Naive thymus-derived CD4-positive, alpha-beta T cell (primary cell): ENCODE results near the gene CXCR1. TPM values are rescaled to one million over a fixed set of nuclear protein-coding genes. Genes with fewer than 3 reads are reported as not detected.
A peak's percentile ranks its signal among the peaks of the same experiment; 100 is the strongest.

ENCODE experiments used
- ATAC-seq: fragments of 150-1000 bp; cut with Tn5 transposase; 2 replicates; pipeline ENCODE4 v1.10.0; 2021; ENCODE audit warnings: mild to moderate bottlenecking, moderate library complexity
- CTCF ChIA-PET: fragments of 350-600 bp; sonication (Branson Sonifier 250); formaldehyde crosslinking; loops from one replicate; lab custom pipeline; 2021; ENCODE audit warnings: antibody characterized with exemption; lab: Charles Lee
- POLR2A ChIA-PET: fragments of 350-600 bp; sonication (Branson Sonifier 250); formaldehyde crosslinking; loops from one replicate; lab custom pipeline; 2021; ENCODE audit warnings: antibody characterized with exemption, inconsistent platforms; lab: Charles Lee
- DNase-seq, 9 donors: peaks; one replicate each; pipeline versions ENCODE4 v3.0.0 to v3.0.0-alpha.2; 2020 to 2022; ENCODE audit warnings: mixed read lengths in 1 of 9
- H3K27ac ChIP-seq: one replicate; pipeline ENCODE4 v1.7.0; 2013; ENCODE audit warnings: mild to moderate bottlenecking, low read depth, low read length, moderate library complexity
- H3K27me3 ChIP-seq, 2 donors: one replicate each; pipeline ENCODE4 v1.7.0; 2013; ENCODE audit warnings: low read length in 2 of 2, mild to moderate bottlenecking in 2 of 2, moderate library complexity in 2 of 2; ENCODE audit not compliant: control insufficient read depth in 2 of 2, insufficient read depth in 2 of 2
- H3K36me3 ChIP-seq, 3 experiments: 1 replicate in 2 of 3; 2 replicates in 1 of 3; pipeline ENCODE4 v1.7.0; 2013; ENCODE audit warnings: low read length in 3 of 3, mild to moderate bottlenecking in 3 of 3, moderate library complexity in 1 of 3; ENCODE audit not compliant: insufficient read depth in 3 of 3, control insufficient read depth in 2 of 3
- H3K4me1 ChIP-seq, 2 donors: one replicate each; pipeline ENCODE4 v1.7.0; 2013; ENCODE audit warnings: low read length in 2 of 2, mild to moderate bottlenecking in 2 of 2, moderate library complexity in 1 of 2; ENCODE audit not compliant: control insufficient read depth in 2 of 2, insufficient read depth in 2 of 2
- H3K4me3 ChIP-seq: 2 replicates; pipeline ENCODE4 v1.7.0; 2013; ENCODE audit warnings: mild to moderate bottlenecking, low read length
- H3K9me3 ChIP-seq, 3 experiments: 1 replicate in 2 of 3; 2 replicates in 1 of 3; pipeline ENCODE4 v1.7.0; 2013; ENCODE audit warnings: low read length in 3 of 3; ENCODE audit not compliant: control insufficient read depth in 2 of 3
- H3K27ac Mint-ChIP-seq, 9 donors: one replicate each; pipeline ENCODE4 v1.8.0; 2020 to 2022; ENCODE audit warnings: mixed read lengths in 9 of 9, mild to moderate bottlenecking in 8 of 9, moderate library complexity in 5 of 9, inconsistent platforms in 2 of 9
- H3K27me3 Mint-ChIP-seq, 5 donors: one replicate each; pipeline ENCODE4 v1.8.0; 2021 to 2022; ENCODE audit warnings: mixed read lengths in 5 of 5, mild to moderate bottlenecking in 1 of 5
- H3K36me3 Mint-ChIP-seq, 5 donors: one replicate each; pipeline ENCODE4 v1.8.0; 2020 to 2022; ENCODE audit warnings: mixed read lengths in 5 of 5, mild to moderate bottlenecking in 3 of 5, inconsistent platforms in 1 of 5
- H3K4me1 Mint-ChIP-seq, 7 donors: one replicate each; pipeline ENCODE4 v1.8.0; 2020 to 2022; ENCODE audit warnings: mixed read lengths in 7 of 7, mild to moderate bottlenecking in 3 of 7, inconsistent platforms in 1 of 7
- H3K4me3 Mint-ChIP-seq, 10 donors: one replicate each; pipeline ENCODE4 v1.8.0; 2020 to 2022; ENCODE audit warnings: mild to moderate bottlenecking in 10 of 10, mixed read lengths in 10 of 10, moderate library complexity in 6 of 10, inconsistent platforms in 2 of 10
- H3K9me3 Mint-ChIP-seq, 11 donors: one replicate each; pipeline ENCODE4 v1.8.0; 2020 to 2022; ENCODE audit warnings: mixed read lengths in 11 of 11, mild to moderate bottlenecking in 4 of 11, inconsistent platforms in 1 of 11, moderate library complexity in 1 of 11
- intact Hi-C, 2 donors: fragments of 100-400 bp; cut with micrococcal nuclease; formaldehyde crosslinking; loops; one replicate each; pipeline ENCODE4 v1.15.1; 2023
- polyA plus RNA-seq, 2 donors: library from polyadenylated mRNA; unstranded; fragments of 300-500 nt; fragmentation: Illumina TruSeq; gene quantifications; one replicate each; pipeline ENCODE4 v1.2.3, GENCODE V29; 2021
- total RNA-seq, 6 experiments: library from RNA in 5 of 6; stranded (reverse) in 5 of 6; gene quantifications; 1 replicate in 5 of 6; 2 replicates in 1 of 6; pipeline ENCODE4 v1.2.3 and lab custom pipeline; 2021 to 2026

Gene CXCR1
- total and polyA plus RNA-seq, 7 experiments from 2014 or later, result 0.16 to 1.0 (median 0.24) TPM; not detected in 3

GRCh38 chr2:218137514-218137913 lies 29.2 kb downstream of the CXCR1 start:
- CTCF ChIA-PET, result no interaction called here
- Mint-ChIP-seq H3K4me1 (peaks cover 0 to 9% (median 0%) of the 10 kb centered on the region in 7 donors), H3K27ac (no peak overlapping the region)

GRCh38 chr2:218130822-218131221 lies 35.9 kb downstream of the CXCR1 start:
- no peak overlapping the region for H3K27ac ChIP-seq
- Mint-ChIP-seq H3K4me3 (peak overlapping the region in 1 of 10 donors; percentile 7), H3K36me3 (no peaks in the 10 kb centered on the region), H3K4me1 (peaks cover 0 to 8% (median 4%) of the 10 kb centered on the region in 7 donors), H3K27me3 (peaks cover 0 to 13% (median 9%) of the 10 kb centered on the region in 5 donors), H3K27ac (no peak overlapping the region), H3K9me3 (peaks cover 0 to 3% (median 0%) of the 10 kb centered on the region in 11 donors)
- no peaks in the 10 kb centered on the region for H3K36me3 ChIP-seq
- DNase-seq (no peak), ATAC-seq (peak; percentile 8)
- no peaks in the 10 kb centered on the region for H3K4me1 ChIP-seq
- no peaks in the 10 kb centered on the region for H3K9me3 ChIP-seq
- peaks cover 0 to 4% of the 10 kb centered on the region in 2 donors for H3K27me3 ChIP-seq
- ChIA-PET POLR2A (no interaction called here), CTCF (no interaction called here)
- no peak overlapping the region for H3K4me3 ChIP-seq
- intact Hi-C loops, result no loop called here

More at GRCh38 chr2:218137514-218137913, 29.2 kb downstream of the CXCR1 start:
- no peaks in the 10 kb centered on the region for H3K36me3 Mint-ChIP-seq
- no peak overlapping the region for H3K4me3 ChIP-seq
- H3K27ac ChIP-seq, result no peak overlapping the region
- H3K27me3 ChIP-seq, result no peaks in the 10 kb centered on the region
- H3K27me3 Mint-ChIP-seq, result peaks cover 17 to 42% (median 32%) of the 10 kb centered on the region in 5 donors
- intact Hi-C loops, result no loop called here
- no peaks in the 10 kb centered on the region for H3K36me3 ChIP-seq
- no peak overlapping the region for H3K4me3 Mint-ChIP-seq
- no peak for DNase-seq
- H3K4me1 ChIP-seq, result no peaks in the 10 kb centered on the region
- no peaks in the 10 kb centered on the region for H3K9me3 ChIP-seq
- ATAC-seq, result peak; percentile 10
- POLR2A ChIA-PET, result no interaction called here
- peaks cover 0 to 4% (median 0%) of the 10 kb centered on the region in 11 donors for H3K9me3 Mint-ChIP-seq

GRCh38 chr2:218130377-218130776 lies 36.4 kb downstream of the CXCR1 start:
- no peak overlapping the region for H3K27ac Mint-ChIP-seq

GRCh38 chr2:218129458-218130135 lies 37.2 kb downstream of the CXCR1 start:
- Mint-ChIP-seq H3K27ac (no peak overlapping the region), H3K36me3 (no peaks in the 10 kb centered on the region), H3K4me3 (peak overlapping the region in 1 of 10 donors; percentile 70), H3K4me1 (peaks cover 5 to 19% (median 10%) of the 10 kb centered on the region in 7 donors), H3K27me3 (peaks cover 4 to 17% (median 10%) of the 10 kb centered on the region in 5 donors), H3K9me3 (no peaks in the 10 kb centered on the region)
- intact Hi-C loops, result no loop called here
- no peak overlapping the region for H3K4me3 ChIP-seq
- ATAC-seq, result no peak
- CTCF ChIA-PET, result no interaction called here
- no peaks in the 10 kb centered on the region for H3K36me3 ChIP-seq
- H3K27me3 ChIP-seq, result peaks cover 0 to 7% of the 10 kb centered on the region in 2 donors
- DNase-seq, result no peak
- H3K27ac ChIP-seq, result no peak overlapping the region
- no peaks in the 10 kb centered on the region for H3K9me3 ChIP-seq
- H3K4me1 ChIP-seq, result no peaks in the 10 kb centered on the region
- POLR2A ChIA-PET, result no interaction called here

More at GRCh38 chr2:218130377-218130776, 36.4 kb downstream of the CXCR1 start:
- Histone ChIP-seq H3K9me3 (no peaks in the 10 kb centered on the region), H3K27ac (no peak overlapping the region), H3K36me3 (no peaks in the 10 kb centered on the region), H3K4me1 (no peaks in the 10 kb centered on the region), H3K4me3 (no peak overlapping the region), H3K27me3 (peaks cover 0 to 7% of the 10 kb centered on the region in 2 donors)
- DNase-seq (no peak), ATAC-seq (peak; percentile 60)
- H3K36me3 Mint-ChIP-seq, result no peaks in the 10 kb centered on the region
- peaks cover 0 to 12% (median 9%) of the 10 kb centered on the region in 5 donors for H3K27me3 Mint-ChIP-seq
- H3K9me3 Mint-ChIP-seq, result no peaks in the 10 kb centered on the region
- H3K4me3 Mint-ChIP-seq, result peak overlapping the region in 2 of 10 donors; percentile 21 to 45
- intact Hi-C loops, result no loop called here
- H3K4me1 Mint-ChIP-seq, result peaks cover 4 to 13% (median 8%) of the 10 kb centered on the region in 7 donors
- POLR2A ChIA-PET, result no interaction called here
- CTCF ChIA-PET, result no interaction called here

- H3K27ac ChIP-seq, result no peak overlapping the region
- H3K36me3 ChIP-seq, result no peaks in the 10 kb centered on the region
- no peaks in the 10 kb centered on the region for H3K9me3 ChIP-seq
- H3K4me3 ChIP-seq, result no peak overlapping the region
- DNase-seq, result no peak
- H3K27me3 ChIP-seq, result peaks cover 0 to 7% of the 10 kb centered on the region in 2 donors
- peak overlapping the region in 1 of 10 donors; percentile 70 for H3K4me3 Mint-ChIP-seq
- H3K4me1 ChIP-seq, result no peaks in the 10 kb centered on the region
- peaks cover 4 to 17% (median 10%) of the 10 kb centered on the region in 5 donors for H3K27me3 Mint-ChIP-seq
- peaks cover 5 to 19% (median 10%) of the 10 kb centered on the region in 7 donors for H3K4me1 Mint-ChIP-seq
- peak; percentile 52 for ATAC-seq
- no peaks in the 10 kb centered on the region for H3K36me3 Mint-ChIP-seq
- no peaks in the 10 kb centered on the region for H3K9me3 Mint-ChIP-seq
- no peak overlapping the region for H3K27ac Mint-ChIP-seq
- POLR2A ChIA-PET, result no interaction called here
- CTCF ChIA-PET, result no interaction called here
- intact Hi-C loops, result no loop called here
Measured at GRCh38 chr2:218128781-218129457, 37.8 kb downstream of the CXCR1 start.

- ChIA-PET CTCF (no interaction called here), POLR2A (no interaction called here)
- Histone ChIP-seq H3K4me3 (no peak overlapping the region), H3K4me1 (no peaks in the 10 kb centered on the region), H3K36me3 (no peaks in the 10 kb centered on the region), H3K27me3 (peaks cover 0 to 7% of the 10 kb centered on the region in 2 donors), H3K27ac (no peak overlapping the region), H3K9me3 (no peaks in the 10 kb centered on the region)
- H3K4me3 Mint-ChIP-seq, result no peak overlapping the region
- ATAC-seq, result no peak
- H3K9me3 Mint-ChIP-seq, result peaks cover 0 to 6% (median under 1%) of the 10 kb centered on the region in 11 donors
- peaks cover 4 to 17% (median 10%) of the 10 kb centered on the region in 5 donors for H3K27me3 Mint-ChIP-seq
- intact Hi-C loops, result no loop called here
- no peaks in the 10 kb centered on the region for H3K36me3 Mint-ChIP-seq
- no peak overlapping the region for H3K27ac Mint-ChIP-seq
- DNase-seq, result no peak
- peaks cover 5 to 19% (median 10%) of the 10 kb centered on the region in 7 donors for H3K4me1 Mint-ChIP-seq
Measured at GRCh38 chr2:218127929-218128455, 38.8 kb downstream of the CXCR1 start.
